HG03280 (cell line): ENCODE data around the gene RNU7-1.
A peak's percentile ranks its signal among the peaks of the same experiment; 100 is the strongest.
"Not testable (repeated sequence)": the region's sequence is repeated elsewhere in the genome, so short reads cannot be mapped to it uniquely, and the experiment has no call there.

Experiments
- ATAC-seq: cut with Tn5 transposase; IDR thresholded peaks from one replicate; pipeline ENCODE4 v1.9.1; 2021; ENCODE audit warnings: mild to moderate bottlenecking, moderate library complexity; ENCODE audit not compliant: unreplicated experiment

Gene RNU7-1

DNA sequence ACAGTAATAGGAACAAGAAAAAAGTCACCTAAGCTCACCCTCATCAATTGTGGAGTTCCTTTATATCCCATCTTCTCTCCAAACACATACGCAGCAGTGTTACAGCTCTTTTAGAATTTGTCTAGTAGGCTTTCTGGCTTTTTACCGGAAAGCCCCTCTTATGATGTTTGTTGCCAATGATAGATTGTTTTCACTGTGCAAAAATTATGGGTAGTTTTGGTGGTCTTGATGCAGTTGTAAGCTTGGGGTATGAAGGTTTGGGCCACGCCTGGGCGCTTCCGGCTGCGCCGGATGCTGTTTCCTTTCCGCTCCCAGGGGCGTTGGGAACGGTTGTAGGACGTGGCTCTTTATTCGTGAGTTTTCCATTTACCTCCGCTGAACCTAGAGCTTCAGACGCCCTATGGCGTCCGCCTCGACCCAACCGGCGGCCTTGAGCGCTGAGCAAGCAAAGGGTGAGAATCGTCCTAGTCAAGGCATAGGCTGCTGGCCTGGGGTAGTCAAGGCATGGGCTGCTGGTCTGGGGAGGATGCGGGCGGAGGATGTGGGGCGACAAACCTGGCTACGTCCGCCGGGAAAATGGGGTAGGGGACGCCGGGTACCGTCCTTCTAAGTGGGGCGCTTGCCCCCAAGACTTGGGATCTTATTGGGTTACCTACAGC, at the start of gene RNU7-1, which contains the start of gene C12orf57:
RNU7-1 (plus strand) TSS at position 95 of the 659 bp plus-strand sequence.
C12orf57 (plus strand) TSS at position 301 of the 659 bp plus-strand sequence; CDS start at position 401, 100 bp downstream.
- ATAC-seq, result peak; percentile 44

DNA sequence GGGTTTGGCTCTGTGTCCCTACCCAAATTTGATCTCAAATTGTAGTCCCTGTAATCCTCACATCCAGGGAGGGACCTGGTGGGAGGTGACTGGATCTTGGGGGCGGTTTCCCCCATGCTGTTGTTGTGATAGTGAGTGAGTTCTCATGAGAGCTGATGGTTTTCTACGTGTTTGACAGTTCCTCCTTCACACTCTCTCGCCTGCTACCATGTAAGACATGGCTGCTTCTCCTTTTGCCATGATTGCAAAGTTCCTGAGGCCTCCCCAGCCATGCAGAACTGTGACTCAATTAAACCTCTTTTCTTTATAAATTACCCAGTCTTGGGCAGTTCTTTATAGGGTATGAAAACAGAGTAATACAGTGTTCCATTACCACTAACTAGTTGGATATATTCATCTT, 49.3 kb upstream of the RNU7-1 start:
- no peak for ATAC-seq

DNA sequence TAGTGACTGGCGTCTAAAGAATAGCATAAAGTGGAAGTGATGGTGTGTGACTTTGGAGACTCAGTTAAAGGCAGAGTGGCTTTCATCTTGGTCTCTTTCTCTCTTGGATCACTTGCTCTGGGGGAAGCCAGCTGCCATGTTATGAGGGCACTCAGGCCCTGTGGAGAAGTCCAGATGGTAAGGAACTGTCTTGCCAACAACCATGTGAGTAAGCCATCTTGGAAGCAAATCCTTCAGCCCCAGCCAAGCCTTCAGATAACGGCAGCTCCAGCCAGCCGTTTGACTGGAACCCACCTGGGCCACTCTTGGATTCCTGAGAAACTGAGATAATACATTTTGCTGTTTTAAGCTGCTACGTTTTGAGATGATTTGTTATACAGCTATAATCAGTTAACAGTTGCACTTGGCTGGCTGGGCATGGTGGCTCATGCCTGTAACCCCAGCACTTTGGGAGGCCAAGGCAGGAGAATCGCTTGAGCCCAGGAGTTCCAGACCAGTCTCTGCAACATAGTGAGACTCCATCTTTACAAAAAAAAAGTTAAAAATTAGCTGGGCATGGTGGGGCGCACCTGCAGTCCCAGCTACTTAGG, 46.7 kb upstream of the RNU7-1 start:
- ATAC-seq, result no peak

DNA sequence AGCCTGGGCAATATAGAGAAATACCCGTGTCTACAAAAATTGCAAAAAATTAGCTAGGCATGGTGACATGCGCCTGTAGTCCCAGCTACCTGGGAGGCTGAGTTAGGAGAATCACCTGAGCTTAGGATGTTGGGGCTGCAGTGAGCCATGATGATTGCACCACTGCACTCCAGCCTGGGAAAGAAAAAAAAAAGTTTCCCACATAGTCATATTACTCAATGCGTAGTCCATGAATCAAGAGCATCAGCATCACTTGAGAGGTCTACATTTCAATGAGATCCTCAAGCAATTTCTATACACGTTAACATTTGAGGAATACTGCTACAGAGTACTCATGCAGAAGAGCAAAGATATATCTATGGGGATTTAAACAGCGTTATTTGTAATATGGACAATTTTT, 44.2 kb upstream of the RNU7-1 start:
- no peak for ATAC-seq

DNA sequence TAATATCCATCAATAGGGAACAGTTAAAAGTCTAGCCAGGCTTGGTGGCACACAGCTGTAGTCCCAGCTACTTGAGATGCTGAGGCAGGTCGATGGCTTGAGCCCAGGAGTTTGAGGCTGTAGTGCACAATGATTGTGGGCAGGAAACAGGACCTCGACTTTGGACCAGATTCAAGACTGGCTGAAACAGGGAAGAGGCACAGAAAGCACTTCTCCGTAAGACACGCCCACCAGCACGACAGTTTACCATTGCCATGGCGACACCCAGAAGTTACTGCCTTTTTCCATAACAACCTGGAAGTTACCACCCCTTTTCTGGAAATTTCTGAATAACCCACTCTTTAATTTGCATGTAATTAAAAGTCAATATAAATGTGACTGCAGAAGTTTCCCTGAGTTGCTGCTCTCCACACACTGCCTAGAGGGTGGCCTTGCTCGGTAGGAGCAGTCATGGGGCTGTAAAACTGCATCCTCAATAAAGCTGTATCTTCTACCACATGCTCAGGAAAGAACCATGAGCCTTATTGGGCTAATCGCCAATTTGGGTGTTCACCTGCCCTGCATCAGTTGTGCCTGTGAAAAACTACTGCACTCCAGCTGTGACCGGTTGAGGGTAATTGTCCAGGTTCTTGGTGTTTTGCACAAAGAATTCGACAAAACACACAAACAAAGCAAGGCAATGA, 43.6 kb upstream of the RNU7-1 start:
- no peak for ATAC-seq

DNA sequence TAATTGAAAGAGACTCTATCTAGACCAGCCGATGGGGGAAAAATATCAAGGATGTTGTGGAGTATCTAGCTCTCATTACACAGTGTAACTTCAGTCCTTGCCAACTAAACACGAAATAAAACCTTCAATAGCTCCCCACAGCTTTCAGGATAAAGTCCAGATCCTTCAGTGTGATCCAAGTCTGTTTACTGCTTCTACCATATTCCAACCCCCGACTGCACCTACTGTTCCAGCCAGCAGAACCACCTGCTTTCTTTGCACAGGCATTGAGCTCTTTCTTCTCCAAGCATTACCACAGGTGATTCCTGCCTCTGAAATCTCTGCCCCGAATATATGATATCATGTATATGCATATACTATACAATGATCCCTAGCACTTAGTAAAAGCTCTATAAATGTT, 41.2 kb upstream of the RNU7-1 start:
- no peak for ATAC-seq

DNA sequence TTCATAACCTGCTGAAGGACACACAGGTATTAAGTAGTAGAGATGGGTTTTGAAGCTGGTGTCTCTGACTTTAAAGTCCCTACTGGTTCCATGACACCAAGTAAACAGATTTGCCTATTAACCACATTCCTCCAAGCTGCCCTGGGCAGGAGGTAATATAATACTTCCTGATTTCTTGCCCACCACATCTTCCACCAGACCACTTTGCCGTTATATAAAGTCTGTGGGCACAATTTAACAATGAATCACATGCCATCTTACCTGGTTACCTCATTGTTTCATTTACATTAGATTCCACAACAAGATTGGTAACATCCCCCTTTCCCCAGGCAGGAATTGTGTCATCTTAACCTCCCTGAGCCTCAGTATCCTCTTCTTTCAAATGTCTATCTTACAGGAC, 39.9 kb upstream of the RNU7-1 start:
- ATAC-seq, result no peak

DNA sequence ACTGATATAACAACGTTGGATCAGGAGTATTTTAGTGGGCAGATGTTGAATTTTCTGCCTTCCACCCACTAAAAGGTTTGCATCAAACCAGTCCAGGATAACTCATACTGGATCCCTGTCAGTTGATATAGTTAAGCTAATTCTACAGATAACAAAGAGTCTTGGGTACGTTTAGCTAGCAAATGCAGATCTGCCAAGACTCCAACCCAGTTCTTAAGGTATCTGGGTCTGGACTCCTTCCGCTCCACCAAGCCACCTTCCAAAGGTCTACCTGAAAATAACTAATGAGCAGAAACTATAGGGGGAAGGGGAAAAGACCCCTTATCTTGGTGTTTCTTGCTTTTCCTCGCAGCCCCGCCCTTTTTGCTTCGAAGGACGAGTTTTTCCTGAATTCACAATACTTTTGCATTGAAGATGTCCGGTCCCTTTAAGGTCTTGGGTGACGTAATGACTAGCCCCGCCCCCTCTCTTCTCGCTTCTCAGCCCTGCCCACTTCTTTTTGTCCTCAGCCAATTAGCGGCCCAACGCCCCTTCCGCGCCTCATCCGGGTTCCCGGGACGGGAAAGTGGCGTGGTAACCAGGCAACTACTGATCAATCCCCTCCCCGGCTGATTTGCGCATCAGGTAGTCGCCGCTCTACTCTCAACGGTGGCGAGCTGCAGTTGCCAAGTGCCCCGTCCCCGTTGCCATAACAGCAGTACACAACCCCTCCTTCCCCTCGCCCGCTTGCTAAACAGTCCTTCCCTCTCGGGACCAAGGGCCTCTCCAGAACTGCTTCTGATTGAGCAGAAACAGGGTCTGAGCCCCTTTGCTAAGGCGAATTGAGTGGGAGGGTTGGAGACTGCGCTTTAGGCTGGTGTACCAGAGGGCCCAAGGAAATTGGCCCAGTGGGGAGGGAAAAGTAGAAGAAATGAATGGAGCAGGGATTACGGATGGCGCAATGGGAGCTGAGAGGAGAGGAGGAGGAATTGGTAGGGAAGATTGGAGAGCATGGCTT, 39.0 kb upstream of the RNU7-1 start, which contains the start of gene LRRC23:
LRRC23 (plus strand) TSS at position 543 of the 997 bp plus-strand sequence. CDS start 812 bp downstream, outside the sequence.
- ATAC-seq, result peak; percentile 97

DNA sequence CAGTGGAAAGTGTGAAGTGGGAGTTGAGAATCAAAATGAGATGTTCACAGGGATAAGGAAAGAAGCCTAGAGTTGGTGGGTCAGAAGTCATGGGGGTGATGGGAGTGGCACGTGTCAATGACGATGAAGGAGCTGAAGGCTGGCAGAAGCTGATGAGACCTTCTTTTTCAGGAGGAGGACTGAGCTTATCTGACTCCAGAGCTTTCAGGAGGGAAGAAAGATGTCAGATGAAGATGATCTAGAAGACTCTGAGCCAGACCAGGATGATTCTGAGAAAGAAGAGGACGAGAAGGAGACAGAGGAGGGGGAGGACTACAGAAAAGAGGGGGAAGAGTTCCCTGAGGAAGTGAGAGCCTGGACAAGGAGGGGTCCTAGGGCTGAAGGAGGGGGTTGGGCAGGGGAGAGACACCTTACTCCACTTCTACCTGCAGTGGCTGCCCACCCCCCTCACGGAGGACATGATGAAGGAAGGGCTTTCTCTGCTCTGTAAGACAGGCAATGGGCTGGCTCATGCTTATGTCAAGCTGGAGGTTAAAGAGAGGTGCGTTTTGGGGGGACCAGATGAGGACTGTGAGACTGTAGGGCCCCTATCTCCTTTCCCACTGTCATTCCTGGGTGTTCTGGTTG, 38.1 kb upstream of the RNU7-1 start:
- no peak for ATAC-seq

DNA sequence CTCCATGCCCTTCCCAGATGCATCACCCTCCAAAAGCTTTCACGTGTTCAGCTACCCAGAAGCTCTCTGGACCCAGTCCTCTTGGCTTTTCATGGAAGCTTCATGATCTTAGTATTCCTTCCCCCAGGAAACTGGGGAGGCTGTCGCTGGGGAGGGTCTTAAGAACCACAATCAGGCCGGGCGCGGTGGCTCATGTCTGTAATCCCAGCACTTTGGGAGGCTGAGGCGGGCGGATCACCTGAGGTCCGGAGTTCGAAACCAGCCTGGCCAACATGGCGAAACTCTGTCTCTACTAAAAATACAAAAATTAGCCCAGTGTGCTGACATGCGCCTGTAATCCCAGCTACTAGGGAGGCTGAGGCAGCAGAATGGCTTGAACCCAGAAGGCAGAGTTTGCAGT, 35.5 kb upstream of the RNU7-1 start:
- not testable (repeated sequence) for ATAC-seq

DNA sequence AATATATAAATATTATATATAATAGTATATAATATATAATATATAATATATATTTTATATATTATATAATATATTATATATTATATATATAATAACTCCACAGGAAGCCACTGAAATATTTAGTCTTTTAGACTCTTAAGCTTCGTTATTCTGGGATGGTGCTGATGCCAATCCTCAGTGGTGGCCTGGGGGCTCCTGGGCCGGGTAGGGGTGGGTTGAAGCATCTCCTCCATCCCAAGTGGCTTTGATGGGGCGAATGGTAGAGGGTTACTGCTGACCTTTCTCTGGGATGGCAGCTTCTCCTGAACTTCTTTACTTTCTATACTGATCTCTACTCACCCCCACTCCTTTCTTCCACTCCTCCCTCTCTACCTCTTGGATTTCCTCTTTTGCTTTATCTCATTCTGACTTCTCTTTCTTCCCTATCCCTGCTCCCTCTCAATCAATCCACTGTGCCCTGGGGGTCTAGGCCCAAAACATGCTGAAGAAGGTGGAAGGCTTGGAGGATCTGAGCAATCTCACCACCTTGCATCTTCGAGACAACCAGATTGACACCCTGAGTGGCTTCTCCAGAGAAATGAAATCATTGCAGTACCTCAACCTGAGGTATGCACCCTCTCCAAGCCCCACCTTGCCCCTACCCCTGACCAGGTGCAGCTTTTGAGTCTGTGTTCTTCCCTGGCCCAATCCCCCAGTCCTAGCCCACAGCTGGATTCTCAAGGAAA, 34.0 kb upstream of the RNU7-1 start:
- no peak for ATAC-seq

DNA sequence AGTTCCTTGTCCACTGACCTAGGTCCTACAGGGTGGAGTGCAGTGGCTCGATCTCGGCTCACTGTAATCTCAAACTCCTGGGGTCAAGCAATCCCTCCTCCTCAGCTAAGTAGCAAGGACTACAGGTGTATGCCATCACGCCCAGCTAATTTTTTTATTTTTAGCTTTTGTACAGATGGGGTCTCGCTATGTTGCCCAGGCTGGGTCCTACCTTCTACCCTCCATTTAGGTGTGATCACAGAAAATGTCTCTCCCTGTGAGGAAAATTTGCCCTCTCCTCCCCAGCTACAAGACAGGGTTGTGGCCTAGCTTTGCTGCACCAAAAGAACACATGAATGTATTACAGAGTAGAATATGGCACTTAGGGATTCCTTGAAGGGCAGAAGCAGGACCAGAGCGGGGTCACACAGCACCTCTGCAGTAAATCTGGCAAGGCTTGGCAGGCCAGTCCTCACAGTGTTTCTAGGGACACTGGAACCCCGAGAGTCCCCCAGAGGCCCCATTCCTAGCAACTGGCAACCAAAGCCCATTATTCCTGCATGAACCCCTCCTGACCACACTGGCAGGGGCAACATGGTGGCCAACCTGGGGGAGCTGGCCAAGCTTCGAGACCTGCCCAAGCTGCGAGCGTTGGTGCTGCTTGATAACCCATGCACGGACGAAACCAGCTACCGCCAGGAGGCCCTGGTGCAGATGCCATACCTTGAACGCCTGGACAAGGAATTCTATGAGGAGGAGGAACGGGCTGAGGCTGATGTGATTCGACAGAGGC, 31.3 kb upstream of the RNU7-1 start:
- no peak for ATAC-seq

DNA sequence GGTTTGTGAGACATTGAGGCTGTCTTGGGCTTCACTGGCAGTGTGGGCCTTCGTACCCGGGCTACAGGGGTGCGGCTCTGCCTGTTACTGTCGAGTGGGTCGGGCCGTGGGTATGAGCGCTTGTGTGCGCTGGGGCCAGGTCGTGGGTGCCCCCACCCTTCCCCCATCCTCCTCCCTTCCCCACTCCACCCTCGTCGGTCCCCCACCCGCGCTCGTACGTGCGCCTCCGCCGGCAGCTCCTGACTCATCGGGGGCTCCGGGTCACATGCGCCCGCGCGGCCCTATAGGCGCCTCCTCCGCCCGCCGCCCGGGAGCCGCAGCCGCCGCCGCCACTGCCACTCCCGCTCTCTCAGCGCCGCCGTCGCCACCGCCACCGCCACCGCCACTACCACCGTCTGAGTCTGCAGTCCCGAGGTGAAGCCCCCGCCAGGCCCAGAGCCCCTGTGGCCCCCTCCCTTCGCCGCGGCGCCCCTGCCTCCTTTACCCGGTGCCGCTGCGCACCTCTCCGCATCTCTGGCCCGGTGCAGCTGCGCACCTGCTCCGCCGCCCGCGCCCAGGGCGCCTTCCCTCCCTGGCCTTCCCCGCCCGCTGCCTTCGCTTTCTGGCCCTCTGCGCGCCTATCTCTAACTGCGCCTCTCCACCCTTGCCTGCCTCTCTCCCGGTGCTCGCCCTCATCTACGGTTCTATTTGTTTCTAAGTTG, 29.2 kb upstream of the RNU7-1 start, which contains the start of gene ENO2:
ENO2 (plus strand) TSS at position 335 of the 701 bp plus-strand sequence. CDS start 1,253 bp downstream, outside the sequence.
- peak; percentile 78 for ATAC-seq

DNA sequence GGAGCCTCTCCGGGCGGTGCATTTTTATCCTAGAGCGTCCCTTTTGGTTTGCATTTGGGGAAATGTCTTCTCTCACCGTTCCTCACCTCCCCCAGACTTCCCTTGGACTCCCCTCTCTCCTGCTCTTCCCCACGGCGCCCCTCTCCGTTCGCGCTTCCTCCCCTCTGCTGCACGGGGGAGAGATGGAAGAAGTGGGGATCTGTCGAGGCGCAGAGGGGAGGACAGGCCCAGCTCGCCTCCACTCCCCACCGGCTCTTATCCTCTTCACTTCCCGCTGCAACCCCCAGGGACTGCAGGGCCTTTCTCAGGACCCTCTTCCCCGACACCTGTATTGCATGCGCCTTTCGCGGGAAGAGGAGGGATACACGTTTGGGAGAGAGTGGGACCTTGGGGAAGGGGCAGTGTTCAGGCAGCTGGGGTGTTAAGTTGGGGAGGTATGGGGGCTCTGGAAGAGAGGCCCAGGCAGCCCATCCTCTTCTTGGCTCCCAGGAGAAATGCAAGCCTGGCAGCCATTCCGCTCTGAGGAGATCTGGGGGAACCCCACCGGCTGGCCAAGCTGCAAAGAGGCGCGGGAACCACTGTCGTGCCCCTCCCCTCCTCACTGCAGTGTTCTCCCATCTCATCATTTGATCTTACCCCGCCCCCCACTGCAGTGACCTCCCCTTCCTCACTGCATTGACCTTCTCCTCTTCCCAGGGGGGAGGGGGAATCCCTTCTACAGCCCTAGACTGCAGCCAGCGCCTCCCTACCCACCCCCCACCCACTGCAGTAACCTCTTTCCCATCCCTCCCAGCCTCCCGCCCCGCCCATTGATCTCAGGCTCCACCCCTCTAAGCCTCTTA, 28.4 kb upstream of the RNU7-1 start:
- no peak for ATAC-seq

DNA sequence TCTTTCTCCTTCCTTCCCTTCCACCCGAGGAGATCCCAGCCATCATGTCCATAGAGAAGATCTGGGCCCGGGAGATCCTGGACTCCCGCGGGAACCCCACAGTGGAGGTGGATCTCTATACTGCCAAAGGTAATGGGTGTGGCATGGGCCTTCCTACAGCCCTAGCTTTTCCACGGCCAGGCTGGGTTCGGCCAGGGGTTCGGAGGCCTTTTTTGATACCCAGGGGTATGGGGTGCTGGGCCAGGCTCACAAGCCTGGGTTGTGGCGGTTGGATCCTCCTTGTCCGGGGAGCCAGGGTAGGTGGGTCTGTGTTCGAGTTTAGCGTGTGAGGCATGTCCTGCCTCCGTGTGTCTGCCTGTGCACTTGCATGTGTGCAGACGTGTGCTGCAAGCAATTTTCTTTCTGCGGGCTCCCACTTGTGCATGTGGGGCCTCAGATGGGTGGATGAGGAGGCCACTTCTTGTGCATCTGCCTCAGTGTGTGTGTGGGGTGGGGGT, 27.8 kb upstream of the RNU7-1 start:
- ATAC-seq, result no peak

DNA sequence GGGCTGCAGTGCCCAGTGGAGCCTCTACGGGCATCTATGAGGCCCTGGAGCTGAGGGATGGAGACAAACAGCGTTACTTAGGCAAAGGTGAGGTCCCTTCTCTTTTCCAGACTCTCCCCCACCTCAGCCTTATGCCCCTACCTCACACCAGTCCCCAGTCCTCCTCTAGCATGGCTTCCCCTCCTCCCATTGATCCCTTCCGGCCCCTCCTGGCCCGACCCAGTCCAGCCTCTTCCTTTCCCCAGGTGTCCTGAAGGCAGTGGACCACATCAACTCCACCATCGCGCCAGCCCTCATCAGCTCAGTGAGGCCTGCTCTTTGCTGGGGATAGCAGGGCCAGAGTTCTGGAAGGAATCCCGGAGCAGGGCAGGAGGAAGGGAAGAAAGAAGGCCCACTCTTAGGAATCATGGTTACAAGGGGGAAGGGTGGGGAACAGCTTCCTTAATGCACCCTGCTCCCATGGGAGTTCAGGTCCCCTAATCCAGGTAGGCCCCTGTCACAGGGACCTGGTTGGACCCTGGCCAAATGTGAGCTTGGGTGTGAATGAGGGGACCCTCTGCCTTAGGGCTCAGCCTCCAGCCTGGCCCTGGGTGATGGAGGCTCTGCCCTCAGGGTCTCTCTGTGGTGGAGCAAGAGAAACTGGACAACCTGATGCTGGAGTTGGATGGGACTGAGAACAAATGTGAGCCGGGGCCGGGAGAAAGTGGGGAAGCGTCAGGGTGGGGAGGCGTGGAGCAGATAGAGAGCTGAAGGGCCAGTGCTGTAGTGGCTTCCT, 27.0 kb upstream of the RNU7-1 start:
- no peak for ATAC-seq
